ENCODE data around the gene ID2.

DNA sequence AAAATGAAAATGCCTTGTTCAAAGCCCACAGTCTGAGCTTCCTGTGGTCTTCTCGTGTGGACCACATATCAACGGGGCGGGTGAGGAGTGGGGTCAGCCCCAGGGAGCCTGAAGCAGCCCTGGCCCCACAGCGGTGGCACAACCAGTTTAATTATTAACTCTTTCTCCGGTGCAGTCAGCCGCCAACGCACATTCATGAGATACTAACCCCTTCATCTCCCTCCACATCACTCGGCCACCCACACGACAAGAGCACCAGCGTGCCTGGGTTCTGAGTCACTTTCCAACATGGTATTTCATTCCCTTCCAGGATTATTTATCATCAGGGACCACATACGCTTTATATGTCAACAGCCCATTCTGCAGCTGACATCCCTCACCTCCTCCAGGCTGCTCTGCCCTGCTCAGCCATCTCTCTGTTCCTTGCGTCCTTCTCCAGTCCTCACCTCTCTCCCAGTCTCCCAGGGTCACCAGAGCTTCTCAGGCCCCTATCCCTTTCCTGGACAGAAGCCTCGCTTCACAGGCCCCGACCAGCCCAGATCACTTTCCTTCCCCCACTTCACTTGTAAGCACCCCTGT lies 48.0 kb upstream of the ID2 start:
- TF ChIP-seq, protein P1, sequence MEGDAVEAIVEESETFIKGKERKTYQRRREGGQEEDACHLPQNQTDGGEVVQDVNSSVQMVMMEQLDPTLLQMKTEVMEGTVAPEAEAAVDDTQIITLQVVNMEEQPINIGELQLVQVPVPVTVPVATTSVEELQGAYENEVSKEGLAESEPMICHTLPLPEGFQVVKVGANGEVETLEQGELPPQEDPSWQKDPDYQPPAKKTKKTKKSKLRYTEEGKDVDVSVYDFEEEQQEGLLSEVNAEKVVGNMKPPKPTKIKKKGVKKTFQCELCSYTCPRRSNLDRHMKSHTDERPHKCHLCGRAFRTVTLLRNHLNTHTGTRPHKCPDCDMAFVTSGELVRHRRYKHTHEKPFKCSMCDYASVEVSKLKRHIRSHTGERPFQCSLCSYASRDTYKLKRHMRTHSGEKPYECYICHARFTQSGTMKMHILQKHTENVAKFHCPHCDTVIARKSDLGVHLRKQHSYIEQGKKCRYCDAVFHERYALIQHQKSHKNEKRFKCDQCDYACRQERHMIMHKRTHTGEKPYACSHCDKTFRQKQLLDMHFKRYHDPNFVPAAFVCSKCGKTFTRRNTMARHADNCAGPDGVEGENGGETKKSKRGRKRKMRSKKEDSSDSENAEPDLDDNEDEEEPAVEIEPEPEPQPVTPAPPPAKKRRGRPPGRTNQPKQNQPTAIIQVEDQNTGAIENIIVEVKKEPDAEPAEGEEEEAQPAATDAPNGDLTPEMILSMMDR (IDR thresholded peaks at IDR 0.05) = no peak
- no peak for TF ChIP-seq ZFX (IDR thresholded peaks at IDR 0.05; ENCODE audit: borderline replicate concordance)

Measured in 22Rv1 (cell line).